Measurements from ENCODE around the gene RAB7A. TPM values are rescaled to one million over a fixed set of nuclear protein-coding genes. Genes with fewer than 3 reads are reported as not detected.

RAB7A gene
- total and polyA plus RNA-seq, 11 donors, result 143 to 343 (median 253) TPM

DNA sequence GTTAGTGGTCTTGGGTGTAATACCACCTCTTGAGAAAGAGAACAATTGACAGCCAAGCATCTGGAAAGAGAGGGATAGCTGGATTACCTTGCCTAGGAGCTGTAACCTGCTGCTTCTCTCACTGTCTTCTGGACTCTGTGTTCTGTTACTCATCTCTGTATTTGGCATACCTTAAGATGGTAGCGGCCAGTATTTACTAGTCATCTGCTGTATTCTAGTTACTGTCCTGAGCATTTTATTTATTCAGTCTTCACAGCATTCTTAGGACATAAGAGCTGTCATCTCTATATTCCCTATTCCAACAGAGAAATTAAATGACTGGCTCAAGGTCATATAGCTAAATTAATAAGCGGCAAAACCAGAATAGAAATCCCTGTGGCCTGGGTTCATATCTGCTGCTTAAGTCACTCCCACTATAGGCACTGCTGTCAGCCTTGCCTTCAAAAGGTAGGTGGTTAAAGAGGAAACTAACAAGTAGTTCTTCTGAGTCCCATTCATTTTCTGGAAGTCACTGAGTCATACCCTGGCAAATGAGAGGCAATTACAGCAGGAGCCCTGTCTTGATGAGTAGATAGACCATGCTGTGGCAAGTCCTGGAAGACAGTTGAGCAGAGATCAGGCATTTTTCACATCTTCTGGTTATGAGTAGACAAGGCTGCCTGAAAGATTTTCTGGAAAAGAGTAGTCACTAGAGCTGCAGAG is 68.2 kb downstream of the RAB7A start:
- H3K9me3 ChIP-seq, result no peaks in the 10 kb centered on the region
- H3K4me1 ChIP-seq, result peaks cover 0 to 64% (median 38%) of the 10 kb centered on the region in 12 donors
- peak overlapping the region in 9 of 12 donors; percentile 19 to 71 (median 56) for H3K27ac ChIP-seq
- 87 to 93% (median 90%) methylated on average over 2 of the region's 2 CpGs for WGBS, 4 donors
- H3K27me3 ChIP-seq, result no peaks in the 10 kb centered on the region
- DNase-seq, result no peak
- H3K4me3 ChIP-seq, result no peak overlapping the region
- no peak for TF ChIP-seq POLR2A (IDR thresholded peaks at IDR 0.05)
- TF ChIP-seq, protein P1, sequence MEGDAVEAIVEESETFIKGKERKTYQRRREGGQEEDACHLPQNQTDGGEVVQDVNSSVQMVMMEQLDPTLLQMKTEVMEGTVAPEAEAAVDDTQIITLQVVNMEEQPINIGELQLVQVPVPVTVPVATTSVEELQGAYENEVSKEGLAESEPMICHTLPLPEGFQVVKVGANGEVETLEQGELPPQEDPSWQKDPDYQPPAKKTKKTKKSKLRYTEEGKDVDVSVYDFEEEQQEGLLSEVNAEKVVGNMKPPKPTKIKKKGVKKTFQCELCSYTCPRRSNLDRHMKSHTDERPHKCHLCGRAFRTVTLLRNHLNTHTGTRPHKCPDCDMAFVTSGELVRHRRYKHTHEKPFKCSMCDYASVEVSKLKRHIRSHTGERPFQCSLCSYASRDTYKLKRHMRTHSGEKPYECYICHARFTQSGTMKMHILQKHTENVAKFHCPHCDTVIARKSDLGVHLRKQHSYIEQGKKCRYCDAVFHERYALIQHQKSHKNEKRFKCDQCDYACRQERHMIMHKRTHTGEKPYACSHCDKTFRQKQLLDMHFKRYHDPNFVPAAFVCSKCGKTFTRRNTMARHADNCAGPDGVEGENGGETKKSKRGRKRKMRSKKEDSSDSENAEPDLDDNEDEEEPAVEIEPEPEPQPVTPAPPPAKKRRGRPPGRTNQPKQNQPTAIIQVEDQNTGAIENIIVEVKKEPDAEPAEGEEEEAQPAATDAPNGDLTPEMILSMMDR (IDR thresholded peaks at IDR 0.05), result no peak
- H3K36me3 ChIP-seq, result peaks cover 0 to 35% (median 34%) of the 10 kb centered on the region in 9 donors
- peak in 3 of 4 donors; percentile 6 to 34 (median 6) for ATAC-seq
- intact Hi-C loops (cut with DNase I), result loop anchor here in 7 of 10 donors (2.0 to 10.0 kb wide), 5 partner anchors 51 to 179 kb away; partner anchors contain the start of gene RAB7A (in 1 of the 7)

DNA sequence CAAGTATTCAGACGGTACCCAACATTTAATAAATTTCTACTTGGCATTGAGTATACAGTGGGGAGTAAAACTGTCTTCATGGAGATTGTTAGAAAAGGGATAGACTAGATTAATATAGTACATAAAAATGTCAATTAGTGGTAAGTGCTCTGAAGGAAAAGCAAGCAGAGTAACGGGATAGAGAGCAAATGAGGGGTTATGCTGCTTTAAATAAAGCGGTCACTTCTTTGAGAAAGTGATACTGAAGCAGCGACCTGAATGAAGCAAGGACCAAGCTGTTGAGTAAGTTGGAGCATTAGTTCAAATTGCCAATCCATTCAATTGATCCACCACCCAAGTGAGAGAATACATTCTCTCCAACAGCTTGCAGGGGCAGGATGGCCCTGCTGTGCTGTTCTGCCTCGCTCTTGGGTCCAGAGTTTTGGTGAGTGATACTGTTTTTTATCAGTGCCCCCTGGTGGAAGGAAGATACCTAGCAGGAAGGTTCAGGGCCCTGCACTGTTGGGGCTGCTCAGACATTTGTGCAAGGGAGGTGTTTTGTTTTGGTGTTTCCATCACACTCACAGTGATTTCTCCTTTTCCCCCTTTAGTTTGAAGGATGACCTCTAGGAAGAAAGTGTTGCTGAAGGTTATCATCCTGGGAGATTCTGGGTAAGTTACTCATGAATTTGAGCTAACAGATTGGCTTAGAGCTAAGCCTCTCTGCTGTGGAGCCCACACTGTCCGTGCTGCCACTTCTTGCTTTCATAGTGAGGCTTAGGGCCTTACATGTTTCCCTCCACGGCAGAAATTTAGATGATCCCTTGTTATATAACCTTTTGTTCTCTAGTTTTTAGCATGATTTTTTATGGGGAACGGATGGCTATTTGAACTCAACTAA is 69.0 kb downstream of the RAB7A start:
- Histone ChIP-seq H3K4me3 (no peak overlapping the region), H3K9me3 (no peaks in the 10 kb centered on the region), H3K27ac (peak overlapping the region in 8 of 12 donors; percentile 44 to 71 (median 56)), H3K4me1 (peaks cover 0 to 69% (median 38%) of the 10 kb centered on the region in 12 donors), H3K27me3 (no peaks in the 10 kb centered on the region), H3K36me3 (peaks cover 0 to 43% (median 41%) of the 10 kb centered on the region in 9 donors)
- peak; percentile 78 to 94 (median 92) for ATAC-seq
- peak in 3 of 5 donors; percentile 59 to 61 (median 59) for DNase-seq
- WGBS, 4 donors, result 51 to 62% (median 55%) methylated on average over 8 of the region's 8 CpGs
- no peak for TF ChIP-seq POLR2A (IDR thresholded peaks at IDR 0.05)
- TF ChIP-seq, protein P1 (IDR thresholded peaks at IDR 0.05), result peak; percentile 71 to 88 (median 80)
- intact Hi-C loops (cut with DNase I), result loop anchor here (1.0 to 10.0 kb wide), 9 partner anchors 50 to 180 kb away; partner anchors contain the start of gene RAB7A (in 2 of the 10)

DNA sequence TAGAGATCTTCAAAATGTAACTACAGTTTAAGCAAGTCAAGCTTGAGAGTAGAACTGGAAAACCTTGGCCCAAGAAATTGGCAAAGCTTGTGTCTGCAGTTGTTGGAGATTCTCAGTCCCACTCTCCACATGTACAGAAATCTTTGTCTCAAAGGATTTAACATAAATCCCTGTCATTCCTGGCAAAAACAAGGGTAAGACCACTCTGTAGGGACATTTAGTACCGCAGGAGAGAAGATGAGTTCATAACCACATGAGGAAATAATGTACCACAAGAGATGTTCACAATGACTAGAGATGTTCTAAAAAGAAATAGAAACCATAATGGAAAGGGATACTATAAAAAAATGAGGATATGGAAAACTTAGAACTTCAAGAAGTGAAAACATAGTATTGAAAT is 73.7 kb downstream of the RAB7A start:
- Histone ChIP-seq H3K27me3 (no peaks in the 10 kb centered on the region), H3K9me3 (no peaks in the 10 kb centered on the region), H3K4me3 (no peak overlapping the region), H3K4me1 (peaks cover 0 to 73% (median 48%) of the 10 kb centered on the region in 12 donors), H3K27ac (peak overlapping the region in 11 of 12 donors; percentile 69 to 93 (median 86)), H3K36me3 (peaks cover 0 to 52% (median 45%) of the 10 kb centered on the region in 9 donors)
- WGBS, 4 donors, result 82 to 94% (median 86%) methylated on average over 1 of the region's 1 CpG
- intact Hi-C loops (cut with DNase I), result loop anchor here in 9 of 10 donors (5.0 to 10.0 kb wide), 6 partner anchors 45 to 185 kb away; partner anchors contain the start of gene RAB7A (in 2 of the 9)
- ATAC-seq (no peak), DNase-seq (no peak)
- no peak for TF ChIP-seq POLR2A (IDR thresholded peaks at IDR 0.05)
- TF ChIP-seq, protein P1 (IDR thresholded peaks at IDR 0.05), result no peak
